Neural cell (in vitro differentiated cells): Measurements from ENCODE around the gene ZNF578.

ENCODE experiments used
- CTCF ChIP-seq: fragments of 450-650 bp; IDR thresholded peaks from 2 replicates; pipeline ENCODE4 v1.5.1; 2014; ENCODE audit warnings: antibody characterized with exemption, mild to moderate bottlenecking, moderate library complexity; ENCODE audit not compliant: poor library complexity, severe bottlenecking
- EP300 ChIP-seq: fragments of 450-650 bp; conservative IDR thresholded peaks from 2 replicates; pipeline ENCODE4 v1.6.1; 2014; ENCODE audit warnings: antibody characterized with exemption, mild to moderate bottlenecking, moderate library complexity; ENCODE audit not compliant: poor library complexity, severe bottlenecking
- MXI1 ChIP-seq: fragments of 450-650 bp; conservative IDR thresholded peaks from 2 replicates; pipeline ENCODE4 v1.6.1; 2014; ENCODE audit warnings: antibody characterized with exemption, mild to moderate bottlenecking; ENCODE audit not compliant: poor library complexity, severe bottlenecking
- POLR2AphosphoS5 ChIP-seq: IDR thresholded peaks from 2 replicates; pipeline ENCODE4 v1.6.1; 2012
- RAD21 ChIP-seq: fragments of 450-650 bp; conservative IDR thresholded peaks from 2 replicates; pipeline ENCODE4 v1.6.1; 2014; ENCODE audit warnings: antibody characterized with exemption, mild to moderate bottlenecking, moderate library complexity
- SMC3 ChIP-seq: fragments of 450-650 bp; conservative IDR thresholded peaks from 2 replicates; pipeline ENCODE4 v1.6.1; 2014; ENCODE audit warnings: antibody characterized with exemption, mild to moderate bottlenecking, moderate library complexity; ENCODE audit not compliant: poor library complexity
- TAF1 ChIP-seq: IDR thresholded peaks from 2 replicates; pipeline ENCODE4 v1.6.1; 2012; ENCODE audit warnings: low read depth

- no peak for TF ChIP-seq POLR2AphosphoS5
- TF ChIP-seq CTCF = no peak
- TF ChIP-seq EP300 = no peak
- no peak for TF ChIP-seq RAD21
- no peak for TF ChIP-seq MXI1
- no peak for TF ChIP-seq TAF1
- TF ChIP-seq SMC3 = no peak
Measured at GRCh38 chr19:52520013-52520412, 66.7 kb downstream of the ZNF578 start.
